Measurements from ENCODE around the gene CHST2.

Gene CHST2

DNA sequence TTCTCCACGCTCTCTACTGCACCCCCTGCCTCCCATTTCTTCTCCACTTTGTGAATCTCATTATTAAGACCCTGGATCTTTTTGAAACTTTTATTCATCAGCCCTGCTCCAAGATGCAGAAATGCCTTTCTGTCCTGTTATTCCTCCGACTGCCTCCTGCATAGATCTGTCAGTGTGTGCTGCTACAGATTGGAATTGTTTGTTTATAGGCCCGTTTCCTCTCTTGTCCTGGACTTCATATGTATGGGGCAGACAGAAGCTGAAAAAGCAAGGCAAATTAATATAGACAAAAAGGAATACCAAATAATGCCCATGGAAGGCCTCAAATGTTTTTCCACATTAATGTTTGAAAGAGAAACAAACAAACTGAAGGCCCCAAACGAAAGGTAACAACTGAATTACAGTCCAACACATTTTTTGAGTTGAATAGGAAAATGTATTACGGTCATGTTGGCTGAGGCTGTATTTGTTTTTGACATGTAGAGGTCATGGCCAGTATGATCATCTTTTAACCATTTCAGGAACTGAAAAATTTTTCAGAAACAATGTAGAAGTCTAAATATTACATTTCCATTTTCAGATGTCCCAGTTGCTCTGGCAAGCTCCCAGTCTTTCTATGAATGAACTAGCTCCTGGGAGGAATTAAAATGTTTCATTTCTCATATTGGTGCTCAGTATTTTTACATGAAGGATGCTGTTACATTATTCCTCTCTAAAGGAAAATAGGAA is 8.8 kb downstream of the CHST2 start:
- DNase-seq (ENCODE audit: low read depth in 1 of 2, low spot score in 1 of 2) = no peak

DNA sequence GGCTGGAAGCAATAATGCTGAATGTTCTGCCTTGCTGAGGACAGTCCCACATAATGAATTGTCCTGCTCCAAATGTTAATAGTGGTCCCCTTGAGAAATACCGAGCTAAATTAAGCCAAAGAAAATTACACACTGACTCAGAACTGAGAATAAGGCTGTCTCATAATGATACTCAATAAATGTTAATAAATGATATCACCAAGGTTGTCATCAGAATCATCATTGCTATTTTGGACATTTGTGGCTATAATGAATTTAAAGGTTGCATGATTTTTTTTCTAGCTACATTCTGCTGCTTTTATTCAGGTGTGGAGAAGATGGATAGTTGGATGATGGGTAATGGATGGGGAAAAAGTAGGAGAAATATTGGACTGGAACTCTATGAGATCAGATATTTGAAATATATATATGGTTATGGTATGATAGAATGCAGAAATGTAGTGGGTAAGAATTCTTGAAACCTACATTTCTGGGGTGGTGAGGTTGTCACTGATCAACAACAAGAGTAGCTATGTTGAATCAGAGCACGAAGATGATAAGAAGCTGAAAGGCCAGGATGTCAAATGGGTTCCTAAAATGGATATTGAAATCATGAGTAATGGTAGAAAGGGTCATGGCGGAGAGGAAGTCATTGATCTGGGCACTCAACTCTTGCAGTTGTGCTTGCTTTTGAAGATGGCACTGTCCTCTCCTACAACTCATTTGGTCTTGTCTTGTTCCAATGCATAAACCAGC is 12.8 kb downstream of the CHST2 start:
- no peak for DNase-seq (ENCODE audit: low read depth in 1 of 2, low spot score in 1 of 2)

DNA sequence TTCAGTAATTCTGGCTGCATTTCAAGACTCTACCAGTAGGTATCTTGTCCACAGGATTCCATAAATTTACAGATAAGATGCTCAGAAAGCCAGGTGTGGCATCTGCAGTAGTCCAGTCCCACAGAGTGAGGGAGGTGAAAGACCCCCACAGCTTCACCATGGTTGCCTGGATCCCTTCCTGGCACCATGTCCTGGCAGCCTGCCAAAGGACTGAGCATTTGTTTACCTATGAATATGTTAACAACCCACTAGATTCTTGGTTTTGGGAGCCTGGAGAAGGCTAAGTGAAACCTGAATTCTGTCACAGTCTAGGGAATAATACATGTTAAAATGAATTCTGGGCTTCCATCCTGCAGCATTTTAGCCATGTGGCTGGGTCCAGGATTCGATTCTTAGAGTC is 14.9 kb downstream of the CHST2 start:
- DNase-seq (ENCODE audit: low read depth in 1 of 2, low spot score in 1 of 2) = no peak

DNA sequence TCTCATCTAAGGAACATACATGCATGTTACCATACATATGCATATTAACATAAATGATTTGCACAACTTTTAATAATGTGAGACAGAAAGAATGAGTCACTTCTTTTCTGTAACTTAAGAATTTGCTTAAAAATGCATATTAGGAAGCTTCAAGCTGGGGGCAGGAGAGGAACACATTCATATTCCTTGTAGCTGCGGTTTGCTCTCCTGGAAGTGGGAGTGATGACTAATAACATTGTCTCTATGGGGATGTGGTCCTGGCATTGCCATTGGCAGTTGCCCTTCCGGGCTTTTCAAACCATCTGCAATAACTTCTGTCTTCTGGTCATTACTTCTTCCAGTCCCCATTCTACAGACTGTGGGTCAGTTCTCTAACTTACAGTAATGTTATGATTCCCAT is 15.6 kb downstream of the CHST2 start:
- no peak for DNase-seq (ENCODE audit: low read depth in 1 of 2, low spot score in 1 of 2)

DNA sequence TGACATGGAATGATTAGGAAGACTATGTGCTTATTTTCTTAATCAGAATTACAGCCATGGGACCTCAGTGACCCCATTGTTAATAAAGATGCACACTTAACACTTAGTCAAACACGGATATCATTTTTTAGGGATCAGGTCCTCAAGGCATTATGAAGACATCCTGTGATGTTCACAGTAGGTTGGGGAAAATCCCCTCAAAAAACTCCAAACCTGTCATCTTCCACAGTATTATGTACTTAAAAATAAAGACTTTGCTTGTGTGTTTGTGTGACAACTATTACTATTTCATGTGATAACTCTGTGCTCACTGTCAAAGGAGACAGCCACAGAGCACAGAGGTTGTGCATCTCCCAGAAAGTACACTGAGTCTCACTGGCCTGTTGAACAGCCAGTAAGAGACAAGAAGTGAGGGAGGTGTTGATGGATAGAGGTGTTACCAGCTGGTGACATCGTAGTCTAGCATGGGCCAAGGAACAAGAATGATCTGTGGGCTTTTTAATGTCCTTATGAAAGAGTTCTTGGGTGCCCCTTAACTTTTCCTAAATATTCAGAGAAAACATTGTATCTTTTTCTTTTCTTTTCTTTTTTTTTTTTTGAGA is 18.0 kb downstream of the CHST2 start:
- no peak for DNase-seq (ENCODE audit: low read depth in 1 of 2, low spot score in 1 of 2)

DNA sequence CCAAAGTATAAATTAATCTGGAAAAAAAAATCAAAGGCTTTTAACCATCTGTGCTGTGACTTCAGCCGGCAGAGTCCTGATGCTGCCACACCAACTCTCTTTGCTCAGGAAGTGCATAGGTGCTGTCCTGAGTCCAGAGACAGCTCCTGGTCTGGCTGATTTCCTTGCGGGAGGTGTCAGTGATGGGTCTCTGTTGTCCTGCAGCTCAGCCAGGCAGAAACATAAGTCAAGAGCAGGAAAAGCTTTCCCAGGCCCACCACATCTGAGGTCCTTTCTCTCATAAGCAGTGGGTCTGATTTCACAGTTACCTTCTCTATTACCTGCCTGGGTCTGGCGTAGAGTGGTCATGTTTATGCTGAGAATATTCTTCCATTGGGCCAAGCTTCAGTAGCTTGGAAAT is 19.4 kb downstream of the CHST2 start:
- DNase-seq (ENCODE audit: low read depth in 1 of 2, low spot score in 1 of 2) = no peak

DNA sequence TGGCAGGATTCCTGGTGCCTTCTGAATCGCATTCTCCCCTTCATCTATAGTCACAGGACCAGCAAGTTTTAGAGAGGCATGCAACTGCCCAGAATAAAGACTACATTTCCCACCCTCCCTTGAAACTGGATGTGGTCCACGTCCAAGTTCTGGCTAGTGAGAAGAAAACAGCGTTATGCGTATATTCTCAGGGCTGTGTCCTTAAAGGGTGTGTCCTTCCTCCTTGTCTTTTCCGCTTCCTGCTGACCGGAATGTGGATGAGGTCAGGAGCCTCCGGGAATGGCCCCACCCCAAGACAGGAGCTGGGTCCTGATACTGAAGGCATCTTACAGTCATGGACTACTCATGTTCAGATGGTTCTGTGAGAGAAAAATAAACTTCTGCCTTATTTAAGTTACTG is 20.2 kb downstream of the CHST2 start:
- no peak for DNase-seq (ENCODE audit: low read depth in 1 of 2, low spot score in 1 of 2)

DNA sequence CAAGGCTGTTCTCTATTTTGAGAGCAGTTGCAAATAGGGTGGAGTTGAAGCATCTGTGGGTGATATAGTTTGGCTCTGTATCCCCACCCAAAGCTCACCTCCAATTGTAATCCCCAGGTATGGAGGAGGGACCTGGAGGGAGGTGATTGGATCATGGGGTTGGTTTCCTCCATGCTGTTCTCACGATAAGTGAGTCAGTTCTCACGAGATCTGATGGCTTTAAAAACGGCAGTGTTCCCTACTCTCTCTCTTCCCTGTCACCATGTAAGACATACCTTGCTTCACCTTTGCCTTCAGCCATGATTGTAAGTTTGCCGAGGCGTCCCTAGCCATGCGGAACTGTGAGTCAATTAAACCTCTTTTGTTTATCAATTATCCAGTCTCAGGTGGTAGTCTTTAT is 21.0 kb downstream of the CHST2 start:
- DNase-seq (ENCODE audit: low read depth in 1 of 2, low spot score in 1 of 2) = no peak

DNA sequence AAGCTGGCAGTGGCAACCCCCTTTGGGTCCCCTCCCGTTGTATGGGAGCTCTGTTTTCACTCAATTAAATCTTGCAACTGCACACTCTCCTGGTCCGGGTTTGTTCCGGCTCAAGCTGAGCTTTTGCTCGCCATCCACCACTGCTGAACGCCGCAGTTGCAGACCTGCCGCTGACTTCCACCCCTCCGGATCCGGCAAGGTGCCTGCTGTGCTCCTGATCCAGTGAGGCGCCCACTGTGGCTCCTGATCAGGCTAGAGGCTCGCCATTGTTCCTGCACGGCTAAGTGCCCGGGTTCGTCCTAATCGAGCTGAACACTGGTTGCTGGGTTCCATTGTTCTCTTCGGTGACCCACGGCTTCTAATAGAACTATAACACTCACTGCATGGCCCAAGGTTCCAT is 22.8 kb downstream of the CHST2 start:
- no peak for DNase-seq (ENCODE audit: low read depth in 1 of 2, low spot score in 1 of 2)

DNA sequence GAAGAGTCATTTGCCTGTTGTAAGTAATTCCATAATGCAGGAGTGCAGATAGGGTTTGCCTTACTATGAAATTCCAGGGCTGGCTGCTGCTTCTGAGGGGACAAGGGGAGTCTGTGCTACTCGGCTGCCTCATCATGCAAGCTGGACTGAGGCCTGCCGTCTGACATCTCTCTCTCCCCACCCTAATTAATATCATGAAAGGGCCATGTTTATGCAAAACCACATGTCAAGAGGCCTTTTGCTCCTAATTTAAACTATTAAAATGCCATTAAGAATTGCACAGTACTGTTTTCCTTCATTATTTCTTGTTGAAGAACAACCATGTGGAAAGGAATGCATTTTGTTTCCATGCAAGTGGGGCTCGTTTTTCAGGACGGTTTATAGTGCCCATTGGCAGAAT is 26.3 kb downstream of the CHST2 start:
- DNase-seq (ENCODE audit: low read depth in 1 of 2, low spot score in 1 of 2) = no peak

DNA sequence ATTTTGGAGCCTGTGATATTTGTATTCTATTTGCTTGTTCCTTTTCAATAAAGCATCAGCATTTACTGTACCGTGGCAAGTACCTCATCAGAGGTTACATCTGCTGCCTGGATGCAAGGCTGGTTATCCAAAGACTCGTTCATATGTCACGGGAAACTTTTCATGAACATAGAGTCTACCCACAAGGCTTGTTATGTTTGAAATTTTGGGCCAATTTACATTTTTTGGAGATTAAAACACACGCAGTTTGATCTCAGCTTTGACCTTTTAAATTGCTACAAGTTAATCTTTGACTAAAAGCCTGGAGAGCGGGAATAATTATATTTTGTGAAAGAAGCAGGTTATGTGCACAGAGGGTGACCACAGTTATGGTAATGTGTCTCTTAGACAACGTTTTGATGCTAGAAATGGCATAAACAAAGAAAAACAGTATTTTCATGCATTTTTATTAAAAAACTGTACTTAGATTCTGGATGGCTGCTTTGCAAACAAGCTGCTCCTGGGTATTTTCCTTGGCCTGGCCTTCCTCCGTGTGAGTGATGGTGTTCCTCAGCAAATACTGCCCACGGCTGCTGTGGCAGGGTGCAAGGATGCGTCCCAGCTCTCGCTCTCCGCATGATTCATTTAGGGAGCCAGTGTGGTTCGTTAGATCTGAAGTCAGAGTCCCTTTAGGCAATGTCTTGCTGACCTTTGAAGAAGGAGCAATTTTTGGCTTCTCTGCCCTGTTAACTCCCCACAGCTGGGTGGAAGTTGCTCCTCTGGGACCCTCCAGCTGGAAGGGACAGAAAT is 27.1 kb downstream of the CHST2 start:
- no peak for DNase-seq (ENCODE audit: low read depth in 1 of 2, low spot score in 1 of 2)

DNA sequence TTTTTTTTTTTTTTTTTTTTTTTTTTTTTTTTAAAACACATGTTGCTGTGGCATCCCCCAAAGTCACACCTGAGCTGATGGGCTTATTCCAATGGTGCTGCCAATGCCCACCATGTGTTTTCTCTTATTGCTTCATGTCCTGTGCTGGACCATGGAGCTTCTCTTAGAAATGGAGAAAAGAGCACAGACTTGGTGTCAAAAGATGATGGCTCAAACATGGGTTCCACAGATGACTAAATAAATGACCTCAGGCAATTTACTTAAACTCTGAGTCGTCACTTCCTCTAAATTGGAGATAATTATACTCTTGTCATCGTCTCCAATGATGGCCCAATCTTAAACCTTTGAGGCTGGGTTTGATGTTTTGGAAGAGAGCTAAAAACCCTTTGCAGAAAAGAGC is 28.1 kb downstream of the CHST2 start:
- no peak for DNase-seq (ENCODE audit: low read depth in 1 of 2, low spot score in 1 of 2)

DNA sequence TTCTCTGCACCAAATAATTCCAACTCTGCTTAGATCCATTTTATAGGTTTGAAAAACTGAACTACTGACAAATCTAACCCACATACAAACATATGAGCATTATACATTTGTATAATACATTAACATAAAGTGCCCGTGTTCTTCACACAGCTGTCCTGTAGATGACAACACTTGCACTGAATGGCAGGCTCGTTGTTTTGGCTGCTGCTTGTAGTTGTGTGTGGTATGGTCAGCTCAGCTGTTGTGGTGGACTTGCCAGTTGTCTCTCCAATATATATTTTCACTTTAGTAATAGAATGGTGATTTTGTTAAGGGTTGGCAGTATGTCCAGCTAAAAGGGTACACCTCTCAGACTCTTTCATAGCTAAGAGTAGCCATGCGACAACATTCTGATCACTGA is 30.5 kb downstream of the CHST2 start:
- DNase-seq (ENCODE audit: low read depth in 1 of 2, low spot score in 1 of 2) = no peak

DNA sequence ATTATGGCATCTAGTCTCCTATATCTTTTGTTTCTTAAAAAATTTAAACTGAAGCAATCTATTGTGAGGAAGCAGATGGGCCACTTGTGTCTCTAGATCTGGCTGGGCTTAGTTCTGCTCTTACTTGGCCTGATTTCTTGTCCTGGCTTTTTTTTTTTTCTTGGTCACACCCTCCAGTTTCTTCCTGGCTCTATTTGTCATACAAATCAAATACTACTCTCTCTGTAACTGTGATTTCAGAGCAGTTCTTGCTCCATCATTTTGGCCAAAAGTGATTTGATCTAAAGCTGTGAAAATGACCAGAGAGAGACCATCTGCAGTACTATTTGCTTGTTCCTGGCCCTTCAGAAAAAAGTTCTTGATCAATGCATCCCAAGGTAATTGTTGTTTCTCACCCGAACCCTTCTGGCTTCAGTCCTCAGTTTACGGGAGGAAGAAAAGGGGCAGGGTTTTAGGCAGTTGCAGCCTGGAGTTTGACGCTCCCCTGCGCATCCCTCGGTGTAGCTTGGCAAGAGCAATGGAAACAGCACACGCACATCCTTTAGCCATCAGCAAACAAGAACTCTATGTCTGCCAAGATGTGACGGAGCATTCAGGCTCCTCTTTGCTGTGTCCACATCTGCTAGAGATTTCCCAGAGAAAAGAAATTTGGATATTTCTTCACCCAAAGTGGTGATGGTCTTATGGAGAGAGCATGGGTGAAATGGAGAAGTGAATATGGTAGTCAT is 31.6 kb downstream of the CHST2 start:
- DNase-seq (ENCODE audit: low read depth in 1 of 2, low spot score in 1 of 2) = no peak

DNA sequence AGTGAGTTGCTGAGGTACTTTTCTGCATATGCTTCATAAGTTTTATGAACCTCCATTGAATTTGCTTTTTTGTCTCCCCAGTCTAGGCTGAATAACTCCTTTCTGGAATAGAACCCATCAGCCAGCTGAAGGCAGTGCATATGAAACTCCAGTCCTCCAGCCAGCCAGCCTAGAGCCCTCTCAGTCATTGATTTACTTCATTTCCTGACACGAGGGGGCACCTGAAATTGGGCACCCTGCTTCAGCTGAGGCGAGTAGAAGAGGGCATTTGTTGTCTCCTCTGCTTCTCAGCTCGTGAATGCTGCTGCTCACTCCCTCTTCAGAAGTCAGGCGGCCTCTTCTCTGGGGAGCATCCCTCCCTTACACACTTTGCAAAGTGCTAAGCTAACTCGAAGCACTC is 32.5 kb downstream of the CHST2 start:
- no peak for DNase-seq (ENCODE audit: low read depth in 1 of 2, low spot score in 1 of 2)

DNA sequence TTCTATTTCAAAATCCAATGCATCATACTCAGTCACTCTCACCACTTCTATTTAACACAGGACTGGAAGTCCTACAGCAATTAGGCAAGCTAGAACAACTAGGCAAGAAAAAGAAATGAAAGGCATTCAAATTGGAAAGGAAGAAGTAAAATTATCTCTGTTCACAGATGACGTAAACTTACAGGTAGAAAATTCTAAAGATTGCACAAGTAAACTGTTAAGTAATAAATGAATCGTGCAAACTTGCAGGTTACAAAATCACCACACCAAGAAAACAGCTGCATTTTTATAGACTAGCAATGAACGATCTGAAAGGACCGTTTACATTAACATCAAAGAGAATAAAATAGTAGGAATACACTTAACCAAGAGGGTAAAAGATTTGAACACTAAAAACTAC is 36.2 kb downstream of the CHST2 start:
- no peak for DNase-seq (ENCODE audit: low read depth in 1 of 2, low spot score in 1 of 2)

DNA sequence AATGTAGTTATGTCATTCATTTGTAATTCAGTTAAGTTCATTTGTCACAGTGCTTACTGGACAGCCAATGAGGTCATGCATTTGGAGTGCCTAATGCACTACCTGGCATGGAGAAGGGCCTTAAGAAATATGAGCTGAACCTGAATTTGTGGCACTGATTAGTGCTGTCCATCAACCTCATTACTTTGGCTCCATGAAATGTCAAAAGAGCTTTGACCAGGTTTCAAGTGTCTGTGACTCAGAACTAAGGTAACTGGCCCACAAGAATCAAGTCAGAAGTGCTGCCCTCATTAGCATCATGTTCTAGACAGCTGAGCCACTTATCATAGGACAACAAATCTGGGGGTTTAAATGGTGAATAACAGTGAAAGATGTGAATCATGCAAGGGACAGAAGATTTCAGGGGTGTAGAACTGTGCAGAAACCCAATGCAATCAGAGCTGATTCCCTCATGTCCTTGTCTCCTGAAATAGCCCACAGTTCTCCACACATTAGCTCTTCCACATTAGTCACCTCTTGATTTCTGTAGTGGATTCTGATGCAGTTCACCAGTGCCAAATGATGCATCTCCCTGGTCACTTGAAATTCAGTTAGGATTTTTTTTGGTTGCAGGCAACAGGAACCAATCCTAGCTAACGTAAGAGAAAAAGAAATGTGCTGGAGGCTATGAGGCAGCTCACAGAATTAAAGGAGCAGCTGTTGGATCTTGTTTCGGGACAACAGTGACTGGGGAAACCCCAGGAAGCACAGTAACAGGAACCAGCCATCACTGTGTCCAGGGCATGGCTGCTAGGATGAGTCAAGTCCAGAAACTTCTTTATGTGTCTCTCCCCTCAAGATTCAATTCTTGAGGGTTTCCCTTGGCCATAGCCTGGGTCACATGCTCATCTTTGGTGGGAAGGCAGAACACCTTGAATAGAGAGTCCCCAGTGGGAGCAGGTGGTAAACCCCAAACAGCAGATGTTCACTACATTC is 38.7 kb downstream of the CHST2 start:
- no peak for DNase-seq (ENCODE audit: low read depth in 1 of 2, low spot score in 1 of 2)

DNA sequence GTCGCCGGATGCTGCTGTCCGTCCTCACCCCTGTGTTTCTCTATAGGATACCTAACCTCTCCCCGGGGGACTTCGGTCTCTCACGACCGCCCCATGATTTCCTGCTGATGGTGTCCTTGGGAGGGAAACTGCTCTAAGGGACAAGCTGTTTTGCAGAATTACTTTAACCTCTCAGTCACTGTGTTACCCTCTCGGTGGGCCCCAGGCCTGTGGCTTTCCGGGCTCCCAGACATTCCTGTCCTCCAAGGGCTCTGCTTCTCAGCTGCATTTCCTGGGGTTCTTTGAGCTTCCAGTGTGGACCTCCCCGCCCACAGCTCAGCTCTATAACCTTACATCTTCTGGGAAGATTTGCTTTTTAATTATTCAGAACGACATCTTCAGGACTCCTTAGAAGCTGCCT is 40.9 kb downstream of the CHST2 start:
- no peak for DNase-seq (ENCODE audit: low read depth in 1 of 2, low spot score in 1 of 2)

DNA sequence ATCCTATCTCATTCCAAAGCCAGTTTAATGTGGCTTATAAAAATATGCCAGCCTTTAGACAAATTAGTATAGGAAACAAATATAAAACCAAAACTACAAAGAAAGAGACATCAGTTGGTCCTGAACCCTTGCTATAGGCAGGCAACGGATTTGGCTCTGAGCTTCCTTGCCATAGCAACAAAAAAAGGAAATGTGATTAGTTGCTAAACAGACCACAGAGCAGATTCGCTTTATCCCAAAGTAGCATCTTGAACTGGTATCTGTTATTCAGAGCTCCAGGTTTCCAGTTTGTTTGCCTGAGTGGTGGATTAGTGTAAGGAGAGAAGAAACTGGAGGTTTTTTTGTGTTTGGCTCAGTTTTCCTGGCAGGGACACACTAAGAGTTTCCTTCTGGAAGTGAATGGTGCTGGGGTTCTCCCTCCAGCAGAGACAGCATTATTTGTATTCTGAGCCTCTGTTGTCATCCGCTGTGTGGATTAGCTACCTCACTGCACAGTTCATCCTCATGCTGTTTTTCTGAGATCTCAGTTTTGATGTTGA is 44.1 kb downstream of the CHST2 start:
- no peak for DNase-seq (ENCODE audit: low read depth in 1 of 2, low spot score in 1 of 2)

DNA sequence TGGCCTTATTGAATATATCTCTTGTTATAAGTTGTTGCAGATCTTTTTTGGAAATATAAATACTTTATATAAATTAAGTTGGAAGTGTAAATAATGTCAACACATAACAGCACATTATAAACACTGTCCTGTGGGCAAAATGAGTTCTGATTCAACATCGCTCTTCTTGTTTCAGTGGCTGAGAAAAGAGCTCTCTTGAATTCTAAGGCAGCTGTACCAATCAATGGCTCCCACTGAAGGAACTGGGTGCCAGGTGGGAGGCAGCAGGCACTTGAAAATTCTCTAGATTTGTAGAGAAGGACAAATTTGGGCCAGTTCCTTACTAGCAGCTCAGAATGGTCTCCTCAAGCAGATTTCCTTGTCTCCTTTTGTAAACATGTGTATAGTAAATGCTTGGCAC is 45.6 kb downstream of the CHST2 start:
- no peak for DNase-seq (ENCODE audit: low read depth in 1 of 2, low spot score in 1 of 2)

All from stimulated activated CD4-positive, alpha-beta T cell treated with anti-CD3 and anti-CD28 coated beads, Interleukin-15, amount 100 ng/mL, for 1 hour (primary cell).